Astrocyte (in vitro differentiated cells and primary cell): Measurements from ENCODE around the gene KCP. TPM values are rescaled to one million over a fixed set of nuclear protein-coding genes. Genes with fewer than 3 reads are reported as not detected.

Experiments
- DNase-seq: peaks from one replicate; pipeline ENCODE4 v3.0.0-alpha.2; 2010; ENCODE audit warnings: low read depth
- FAIRE-seq: peaks from 2 replicates; lab custom pipeline; 2011; peaks lifted over from hg19 to GRCh38; lab: Jason Lieb, UNC
- H2AFZ ChIP-seq: 2 replicates; pipeline ENCODE4 v1.6.0; 2012; ENCODE audit warnings: low read depth, low read length, inconsistent platforms
- H3K27ac ChIP-seq: 2 replicates; pipeline ENCODE4 v1.5.1; 2011; ENCODE audit warnings: low read depth, low read length, inconsistent platforms
- H3K27me3 ChIP-seq: 2 replicates; pipeline ENCODE4 v1.6.0; 2011; ENCODE audit warnings: low read length, inconsistent platforms; ENCODE audit not compliant: insufficient read depth
- H3K36me3 ChIP-seq: 2 replicates; pipeline ENCODE4 v1.5.1; 2011; ENCODE audit warnings: low read length, inconsistent platforms; ENCODE audit not compliant: insufficient read depth
- H3K4me1 ChIP-seq: 2 replicates; pipeline ENCODE4 v1.5.1; 2011; ENCODE audit warnings: low read length, inconsistent platforms; ENCODE audit not compliant: insufficient read depth
- H3K4me2 ChIP-seq: 2 replicates; pipeline ENCODE4 v1.6.0; 2012; ENCODE audit warnings: low read length, inconsistent platforms
- H3K4me3 ChIP-seq: 2 replicates; pipeline ENCODE4 v1.5.1; 2011; ENCODE audit warnings: low read depth, mild to moderate bottlenecking, low read length, inconsistent platforms; ENCODE audit not compliant: insufficient read depth
- H3K79me2 ChIP-seq: 2 replicates; pipeline ENCODE4 v1.6.0; 2012; ENCODE audit warnings: mild to moderate bottlenecking, low read length, inconsistent platforms; ENCODE audit not compliant: insufficient read depth
- H3K9ac ChIP-seq: 2 replicates; pipeline ENCODE4 v1.6.0; 2012; ENCODE audit warnings: mild to moderate bottlenecking, low read length, inconsistent platforms
- H3K9me3 ChIP-seq: 2 replicates; pipeline ENCODE4 v1.5.1; 2012; ENCODE audit warnings: low read depth, mild to moderate bottlenecking, low read length, inconsistent platforms; ENCODE audit not compliant: insufficient read depth
- H4K20me1 ChIP-seq: 2 replicates; pipeline ENCODE4 v1.6.0; 2012; ENCODE audit warnings: low read length, inconsistent platforms; ENCODE audit not compliant: insufficient read depth
- H3K27ac Mint-ChIP-seq: one replicate; pipeline ENCODE4 v1.8.0; 2021; ENCODE audit warnings: mild to moderate bottlenecking, mixed read lengths; ENCODE audit not compliant: unreplicated experiment
- H3K27me3 Mint-ChIP-seq: one replicate; pipeline ENCODE4 v1.8.0; 2021; ENCODE audit warnings: low read depth, mixed read lengths; ENCODE audit not compliant: unreplicated experiment
- H3K36me3 Mint-ChIP-seq: one replicate; pipeline ENCODE4 v1.8.0; 2021; ENCODE audit warnings: low read depth, mixed read lengths; ENCODE audit not compliant: unreplicated experiment
- H3K4me1 Mint-ChIP-seq: one replicate; pipeline ENCODE4 v1.8.0; 2021; ENCODE audit warnings: low read depth, mixed read lengths; ENCODE audit not compliant: unreplicated experiment
- H3K4me3 Mint-ChIP-seq: one replicate; pipeline ENCODE4 v1.8.0; 2021; ENCODE audit warnings: mild to moderate bottlenecking, moderate library complexity, mixed read lengths; ENCODE audit not compliant: unreplicated experiment
- H3K9me3 Mint-ChIP-seq: one replicate; pipeline ENCODE4 v1.8.0; 2021; ENCODE audit warnings: mild to moderate bottlenecking, mixed read lengths; ENCODE audit not compliant: unreplicated experiment
- CTCF ChIP-seq: IDR thresholded peaks from 2 replicates; pipeline ENCODE4 v1.5.1; 2011; ENCODE audit warnings: low read depth, mild to moderate bottlenecking, inconsistent platforms, low read length, moderate library complexity; ENCODE audit not compliant: insufficient read depth
- EZH2 ChIP-seq: IDR thresholded peaks from 2 replicates; pipeline ENCODE4 v1.6.1; 2012; ENCODE audit warnings: mild to moderate bottlenecking, low read length, inconsistent platforms; ENCODE audit not compliant: insufficient read depth
- total RNA-seq: library from RNA; stranded (reverse); gene quantifications from 2 replicates; pipeline ENCODE4 v1.2.1, GENCODE V29; 2021

KCP gene
- total RNA-seq, 1 donor from 2014 or later = 0.20 TPM

GRCh38 chr7:128838981-128839731 is 71.4 kb downstream of the KCP start:
- TF ChIP-seq CTCF (no peak), EZH2 (no peak)
- H3K36me3 ChIP-seq = peaks cover 67% of the 10 kb centered on the region
- no peaks in the 10 kb centered on the region for H3K27me3 Mint-ChIP-seq
- peaks cover 34% of the 10 kb centered on the region for H3K4me1 ChIP-seq
- peaks cover 71% of the 10 kb centered on the region for H3K79me2 ChIP-seq
- H4K20me1 ChIP-seq = peaks cover 95% of the 10 kb centered on the region
- H3K9ac ChIP-seq = no peak overlapping the region
- FAIRE-seq (no peak), DNase-seq (no peak)
- no peak overlapping the region for H2AFZ ChIP-seq
- no peak overlapping the region for H3K4me3 ChIP-seq
- peaks cover 7% of the 10 kb centered on the region for H3K4me1 Mint-ChIP-seq
- H3K4me3 Mint-ChIP-seq = no peak overlapping the region
- H3K27me3 ChIP-seq = no peaks in the 10 kb centered on the region
- no peaks in the 10 kb centered on the region for H3K9me3 Mint-ChIP-seq
- H3K9me3 ChIP-seq = no peaks in the 10 kb centered on the region
- no peak overlapping the region for H3K27ac ChIP-seq
- no peak overlapping the region for H3K4me2 ChIP-seq
- no peak overlapping the region for H3K27ac Mint-ChIP-seq
- H3K36me3 Mint-ChIP-seq = peaks cover 24% of the 10 kb centered on the region

- DNase-seq = no peak
- peaks cover 58% of the 10 kb centered on the region for H3K36me3 ChIP-seq
- H3K4me3 ChIP-seq = no peak overlapping the region
- no peak overlapping the region for H3K27ac ChIP-seq
- Mint-ChIP-seq H3K4me1 (peaks cover 13% of the 10 kb centered on the region), H3K4me3 (no peak overlapping the region), H3K27me3 (no peaks in the 10 kb centered on the region), H3K36me3 (peaks cover 21% of the 10 kb centered on the region), H3K27ac (no peak overlapping the region), H3K9me3 (no peaks in the 10 kb centered on the region)
- H3K9me3 ChIP-seq = no peaks in the 10 kb centered on the region
- peaks cover 43% of the 10 kb centered on the region for H3K4me1 ChIP-seq
- TF ChIP-seq CTCF = no peak
- TF ChIP-seq EZH2 = no peak
- H3K9ac ChIP-seq = no peak overlapping the region
- FAIRE-seq = no peak
- peaks cover 75% of the 10 kb centered on the region for H3K79me2 ChIP-seq
- H4K20me1 ChIP-seq = peaks cover 95% of the 10 kb centered on the region
- H3K27me3 ChIP-seq = no peaks in the 10 kb centered on the region
- H3K4me2 ChIP-seq = no peak overlapping the region
- H2AFZ ChIP-seq = no peak overlapping the region
These were observed 72.3 kb downstream of the KCP start for GRCh38 chr7:128838109-128838779.
